Type B pancreatic cell (in vitro differentiated cells): ENCODE data around the gene MAST4. TPM values are rescaled to one million over a fixed set of nuclear protein-coding genes. Genes with fewer than 3 reads are reported as not detected.

Source experiments
- DNase-seq: peaks from one replicate; pipeline ENCODE4 v3.0.0; 2021; ENCODE audit warnings: mixed read lengths; ENCODE audit not compliant: unreplicated experiment; ENCODE audit errors: extremely low spot score
- H3K27ac Mint-ChIP-seq: 2 replicates; pipeline ENCODE4 v1.8.0; 2021; ENCODE audit warnings: mild to moderate bottlenecking, mixed read lengths
- H3K27me3 Mint-ChIP-seq: 2 replicates; pipeline ENCODE4 v1.8.0; 2021; ENCODE audit warnings: mixed read lengths
- H3K36me3 Mint-ChIP-seq: 2 replicates; pipeline ENCODE4 v1.8.0; 2021; ENCODE audit warnings: mixed read lengths
- H3K4me1 Mint-ChIP-seq: one replicate; pipeline ENCODE4 v1.8.0; 2021; ENCODE audit warnings: mixed read lengths; ENCODE audit not compliant: unreplicated experiment
- H3K4me3 Mint-ChIP-seq: 2 replicates; pipeline ENCODE4 v1.8.0; 2021; ENCODE audit warnings: mild to moderate bottlenecking, mixed read lengths
- H3K9me3 Mint-ChIP-seq: 2 replicates; pipeline ENCODE4 v1.8.0; 2021; ENCODE audit warnings: mixed read lengths
- total RNA-seq: library from RNA; stranded (reverse); gene quantifications from 2 replicates; pipeline ENCODE4 v1.2.1, GENCODE V29; 2021; ENCODE audit warnings: low replicate concordance
- TF ChIP-seq, protein P1 (sequence below): fragments of 200-600 bp; sonication (generic); conservative IDR thresholded peaks from 2 replicates; pipeline ENCODE4 v1.5.0; 2021; ENCODE audit warnings: antibody characterized with exemption, mild to moderate bottlenecking

Gene MAST4
- total RNA-seq, 1 donor from 2014 or later: 23.0 TPM

DNA sequence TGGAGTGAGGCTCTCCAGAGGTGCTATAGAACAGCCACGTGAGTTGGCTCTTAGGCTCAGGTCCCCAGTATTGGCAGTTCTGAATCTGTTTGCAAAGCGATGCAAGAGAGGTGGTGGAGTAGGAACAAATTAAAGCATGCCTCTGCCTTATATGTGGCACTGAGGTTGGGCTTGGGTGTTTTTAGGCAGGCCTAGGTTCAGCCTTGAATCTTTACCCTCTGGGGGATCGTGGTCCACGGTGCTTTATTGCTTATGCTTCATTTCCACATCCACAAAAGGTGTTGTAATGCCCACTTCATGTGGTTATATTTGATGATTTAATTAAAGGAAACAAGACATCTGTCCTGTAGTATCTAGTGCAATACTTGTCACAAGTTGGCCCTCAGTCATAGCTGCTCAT lies 544.2 kb downstream of the MAST4 start:
- Mint-ChIP-seq H3K27ac (no peak overlapping the region), H3K9me3 (no peaks in the 10 kb centered on the region), H3K4me1 (peaks cover 16% of the 10 kb centered on the region), H3K4me3 (no peak overlapping the region), H3K36me3 (peaks cover 41% of the 10 kb centered on the region), H3K27me3 (no peaks in the 10 kb centered on the region)
- TF ChIP-seq, protein P1, sequence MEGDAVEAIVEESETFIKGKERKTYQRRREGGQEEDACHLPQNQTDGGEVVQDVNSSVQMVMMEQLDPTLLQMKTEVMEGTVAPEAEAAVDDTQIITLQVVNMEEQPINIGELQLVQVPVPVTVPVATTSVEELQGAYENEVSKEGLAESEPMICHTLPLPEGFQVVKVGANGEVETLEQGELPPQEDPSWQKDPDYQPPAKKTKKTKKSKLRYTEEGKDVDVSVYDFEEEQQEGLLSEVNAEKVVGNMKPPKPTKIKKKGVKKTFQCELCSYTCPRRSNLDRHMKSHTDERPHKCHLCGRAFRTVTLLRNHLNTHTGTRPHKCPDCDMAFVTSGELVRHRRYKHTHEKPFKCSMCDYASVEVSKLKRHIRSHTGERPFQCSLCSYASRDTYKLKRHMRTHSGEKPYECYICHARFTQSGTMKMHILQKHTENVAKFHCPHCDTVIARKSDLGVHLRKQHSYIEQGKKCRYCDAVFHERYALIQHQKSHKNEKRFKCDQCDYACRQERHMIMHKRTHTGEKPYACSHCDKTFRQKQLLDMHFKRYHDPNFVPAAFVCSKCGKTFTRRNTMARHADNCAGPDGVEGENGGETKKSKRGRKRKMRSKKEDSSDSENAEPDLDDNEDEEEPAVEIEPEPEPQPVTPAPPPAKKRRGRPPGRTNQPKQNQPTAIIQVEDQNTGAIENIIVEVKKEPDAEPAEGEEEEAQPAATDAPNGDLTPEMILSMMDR: no peak
- no peak for DNase-seq

DNA sequence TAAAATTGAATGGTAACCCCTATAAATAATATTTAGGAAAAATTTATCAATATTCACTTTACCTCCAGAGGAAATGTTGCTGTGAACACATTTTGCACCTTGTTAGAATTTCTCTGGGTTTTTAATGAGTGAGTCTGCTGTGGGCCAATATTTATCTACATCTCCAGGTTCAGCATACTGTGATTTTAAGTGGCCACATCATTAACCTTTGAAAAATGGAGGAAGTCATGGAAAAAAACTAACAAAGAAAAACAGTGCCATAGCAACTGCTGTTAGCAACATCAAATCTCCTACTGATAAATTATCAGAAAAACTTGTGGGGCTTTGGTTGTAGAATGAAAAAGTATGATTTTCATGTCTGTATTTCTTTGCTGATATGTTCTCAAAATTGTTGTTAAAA lies 545.5 kb downstream of the MAST4 start:
- H3K4me1 Mint-ChIP-seq: peaks cover 19% of the 10 kb centered on the region
- peaks cover 38% of the 10 kb centered on the region for H3K36me3 Mint-ChIP-seq
- TF ChIP-seq, protein P1: no peak
- H3K9me3 Mint-ChIP-seq: no peaks in the 10 kb centered on the region
- H3K4me3 Mint-ChIP-seq: no peak overlapping the region
- no peaks in the 10 kb centered on the region for H3K27me3 Mint-ChIP-seq
- H3K27ac Mint-ChIP-seq: no peak overlapping the region
- DNase-seq: no peak

DNA sequence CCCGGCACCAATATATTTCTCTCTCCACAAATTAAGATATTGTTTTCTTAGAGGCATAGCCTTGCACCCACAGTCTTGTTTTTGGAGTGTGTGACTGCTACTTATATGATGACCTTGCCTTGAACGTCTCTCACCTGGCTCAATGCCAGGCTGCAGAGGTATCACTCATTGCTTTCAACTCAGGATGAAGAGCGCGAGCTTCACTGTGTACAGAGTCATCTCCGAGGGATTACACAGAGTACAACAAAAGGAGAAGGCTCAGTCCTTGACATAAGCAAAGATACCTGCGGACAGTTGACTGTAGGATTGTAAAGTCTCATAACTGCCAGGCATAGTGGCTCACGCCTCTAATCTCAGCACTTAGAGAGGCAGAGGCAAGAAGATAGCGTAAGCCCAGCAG lies 546.6 kb downstream of the MAST4 start:
- DNase-seq: no peak
- Mint-ChIP-seq H3K27me3 (no peaks in the 10 kb centered on the region), H3K36me3 (peaks cover 45% of the 10 kb centered on the region), H3K27ac (peak overlapping the region; percentile 6), H3K4me3 (no peak overlapping the region), H3K4me1 (peaks cover 19% of the 10 kb centered on the region), H3K9me3 (no peaks in the 10 kb centered on the region)
- TF ChIP-seq, protein P1: no peak

DNA sequence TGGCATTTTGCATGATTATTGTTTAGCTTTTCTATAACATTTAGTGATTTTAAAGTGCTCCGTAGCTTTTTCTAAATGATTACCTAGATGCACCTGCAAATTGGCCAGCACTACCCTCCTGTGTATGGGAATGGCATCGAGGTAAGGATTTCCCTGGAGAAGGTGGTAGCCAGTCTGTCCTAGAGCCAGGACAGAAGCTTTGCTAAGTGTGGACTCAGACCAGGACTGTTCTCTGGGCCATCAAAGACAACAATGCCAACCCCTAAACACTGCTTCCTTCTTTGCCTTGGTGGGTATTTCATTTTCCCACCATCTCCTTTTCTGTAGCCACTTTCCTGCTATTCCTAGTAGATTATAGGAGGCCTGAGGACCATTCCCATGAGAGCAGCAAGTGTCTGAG lies 547.4 kb downstream of the MAST4 start:
- H3K27ac Mint-ChIP-seq: peak overlapping the region; percentile 22
- no peaks in the 10 kb centered on the region for H3K27me3 Mint-ChIP-seq
- TF ChIP-seq, protein P1: no peak
- H3K4me3 Mint-ChIP-seq: peak overlapping the region; percentile 3
- H3K9me3 Mint-ChIP-seq: no peaks in the 10 kb centered on the region
- no peak for DNase-seq
- peaks cover 45% of the 10 kb centered on the region for H3K36me3 Mint-ChIP-seq
- peaks cover 19% of the 10 kb centered on the region for H3K4me1 Mint-ChIP-seq

DNA sequence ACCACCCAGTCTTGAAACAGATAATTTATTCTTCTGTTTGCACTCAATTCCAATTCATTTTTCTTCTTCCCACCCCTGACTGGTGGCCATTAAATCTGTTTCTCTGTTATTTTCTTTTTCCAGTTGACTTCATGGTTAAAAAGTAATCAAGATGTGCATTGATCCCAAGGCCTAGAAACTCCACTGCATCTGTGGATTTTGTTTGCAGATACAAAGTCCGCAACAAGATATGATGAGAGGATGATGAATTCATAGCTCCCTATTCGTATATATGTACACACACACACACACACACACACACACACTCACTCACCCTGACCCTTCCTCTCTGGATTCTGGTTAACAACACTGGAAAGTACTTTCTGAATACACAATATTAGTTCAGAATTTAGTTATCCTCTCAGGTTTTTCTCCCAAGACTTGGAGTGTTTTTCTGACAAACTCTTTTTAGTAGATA lies 548.0 kb downstream of the MAST4 start:
- no peak for DNase-seq
- Mint-ChIP-seq H3K36me3 (peaks cover 47% of the 10 kb centered on the region), H3K9me3 (no peaks in the 10 kb centered on the region), H3K4me1 (peaks cover 19% of the 10 kb centered on the region), H3K4me3 (peak overlapping the region; percentile 3), H3K27me3 (no peaks in the 10 kb centered on the region), H3K27ac (peak overlapping the region; percentile 22)
- TF ChIP-seq, protein P1: no peak

DNA sequence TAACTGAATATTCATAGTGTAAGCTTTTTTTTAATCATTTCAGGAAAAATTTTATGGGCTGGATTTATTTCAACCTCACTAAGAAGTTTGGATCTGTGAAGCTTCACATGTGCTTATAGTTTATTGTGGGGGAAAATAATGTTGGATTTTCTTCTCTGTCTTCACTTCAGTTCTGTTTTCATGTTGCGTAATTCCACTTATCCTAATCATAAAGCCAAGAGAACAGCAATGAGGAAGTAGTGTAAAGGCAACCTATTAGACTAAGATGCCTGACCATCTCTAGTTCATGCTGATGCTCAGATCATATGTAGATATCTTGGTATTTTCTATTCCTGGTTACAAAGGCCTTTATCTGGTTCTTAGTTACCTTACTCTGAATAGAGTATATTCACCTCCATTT lies 550.4 kb downstream of the MAST4 start:
- H3K9me3 Mint-ChIP-seq: no peaks in the 10 kb centered on the region
- no peak for DNase-seq
- H3K27ac Mint-ChIP-seq: no peak overlapping the region

More for the DNA sequence above, 550.4 kb downstream of the MAST4 start:
- H3K4me1 Mint-ChIP-seq: peaks cover 14% of the 10 kb centered on the region
- peaks cover 60% of the 10 kb centered on the region for H3K36me3 Mint-ChIP-seq
- no peaks in the 10 kb centered on the region for H3K27me3 Mint-ChIP-seq
- TF ChIP-seq, protein P1: no peak
- H3K4me3 Mint-ChIP-seq: no peak overlapping the region
